Nephron (organoid): ENCODE results near the gene TSC22D2.

ENCODE experiments used
- H3K27ac Mint-ChIP-seq, 3 experiments: 2 replicates each; pipeline ENCODE4 v1.8.0; 2020; ENCODE audit warnings: mixed read lengths in 3 of 3, mild to moderate bottlenecking in 2 of 3, moderate library complexity in 1 of 3
- H3K27me3 Mint-ChIP-seq: 2 replicates; pipeline ENCODE4 v1.8.0; 2021; ENCODE audit warnings: low read depth, mild to moderate bottlenecking, moderate library complexity, mixed read lengths
- H3K36me3 Mint-ChIP-seq: 2 replicates; pipeline ENCODE4 v1.8.0; 2020; ENCODE audit warnings: low read depth, mixed read lengths
- H3K4me1 Mint-ChIP-seq: 2 replicates; pipeline ENCODE4 v1.8.0; 2020; ENCODE audit warnings: mixed read lengths
- H3K4me3 Mint-ChIP-seq, 3 experiments: 2 replicates each; pipeline ENCODE4 v1.8.0; 2020; ENCODE audit warnings: mild to moderate bottlenecking in 3 of 3, mixed read lengths in 3 of 3, moderate library complexity in 2 of 3
- H3K9me3 Mint-ChIP-seq: 2 replicates; pipeline ENCODE4 v1.8.0; 2020; ENCODE audit warnings: mixed read lengths
- CTCF ChIP-seq, 3 experiments: fragments of 200-600 bp; sonication (generic); IDR thresholded peaks; one replicate each; pipeline ENCODE4 v1.5.0; 2021; ENCODE audit warnings: antibody characterized with exemption in 3 of 3; ENCODE audit not compliant: unreplicated experiment in 3 of 3

TSC22D2 gene

GRCh38 chr3:150390087-150390486, 18.0 kb upstream of the TSC22D2 start:
- Mint-ChIP-seq H3K9me3 (no peaks in the 10 kb centered on the region), H3K36me3 (no peaks in the 10 kb centered on the region), H3K27me3 (no peaks in the 10 kb centered on the region), H3K4me1 (peaks cover 22% of the 10 kb centered on the region), H3K27ac (no peak overlapping the region), H3K4me3 (no peak overlapping the region)
- TF ChIP-seq CTCF (IDR thresholded peaks at IDR 0.05; ENCODE audit: unreplicated experiment in 3 of 3) = no peak

DNA sequence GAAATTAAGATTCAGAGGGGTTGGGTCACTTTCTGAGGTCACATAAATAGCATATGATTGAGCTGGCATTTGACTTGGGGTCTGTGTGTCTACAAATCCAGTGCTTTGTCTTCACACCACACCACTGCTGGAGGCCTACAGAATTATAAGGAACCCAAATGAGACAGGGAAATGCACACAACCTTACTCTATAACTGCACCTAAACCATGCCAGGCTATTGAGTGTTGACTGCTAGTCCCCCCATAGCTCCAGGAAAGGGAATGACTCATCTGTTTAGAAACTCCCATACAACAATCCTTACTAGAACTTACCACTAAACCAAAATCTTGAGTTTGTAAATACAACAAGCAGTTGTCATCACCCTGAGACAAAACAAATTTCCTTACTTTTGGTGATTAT, 16.9 kb upstream of the TSC22D2 start:
- Mint-ChIP-seq H3K36me3 (no peaks in the 10 kb centered on the region), H3K27ac (no peak overlapping the region), H3K4me1 (peaks cover 22% of the 10 kb centered on the region), H3K4me3 (no peak overlapping the region), H3K9me3 (no peaks in the 10 kb centered on the region), H3K27me3 (no peaks in the 10 kb centered on the region)
- TF ChIP-seq CTCF (IDR thresholded peaks at IDR 0.05; ENCODE audit: unreplicated experiment in 3 of 3) = no peak

- no peak for TF ChIP-seq CTCF (IDR thresholded peaks at IDR 0.05; ENCODE audit: unreplicated experiment in 3 of 3)
- Mint-ChIP-seq H3K4me1 (peaks cover 26% of the 10 kb centered on the region), H3K4me3 (no peak overlapping the region), H3K27me3 (no peaks in the 10 kb centered on the region), H3K36me3 (no peaks in the 10 kb centered on the region), H3K27ac (peak overlapping the region in 2 of 3 experiments; percentile 38 to 39), H3K9me3 (no peaks in the 10 kb centered on the region)
Observed at GRCh38 chr3:150393745-150394144, 14.4 kb upstream of the TSC22D2 start.

GRCh38 chr3:150394606-150395005, 13.5 kb upstream of the TSC22D2 start:
- H3K27ac Mint-ChIP-seq = no peak overlapping the region
- no peaks in the 10 kb centered on the region for H3K27me3 Mint-ChIP-seq
- no peaks in the 10 kb centered on the region for H3K9me3 Mint-ChIP-seq
- no peak overlapping the region for H3K4me3 Mint-ChIP-seq
- TF ChIP-seq CTCF (IDR thresholded peaks at IDR 0.05; ENCODE audit: unreplicated experiment in 3 of 3) = no peak
- no peaks in the 10 kb centered on the region for H3K36me3 Mint-ChIP-seq
- H3K4me1 Mint-ChIP-seq = peaks cover 26% of the 10 kb centered on the region

DNA sequence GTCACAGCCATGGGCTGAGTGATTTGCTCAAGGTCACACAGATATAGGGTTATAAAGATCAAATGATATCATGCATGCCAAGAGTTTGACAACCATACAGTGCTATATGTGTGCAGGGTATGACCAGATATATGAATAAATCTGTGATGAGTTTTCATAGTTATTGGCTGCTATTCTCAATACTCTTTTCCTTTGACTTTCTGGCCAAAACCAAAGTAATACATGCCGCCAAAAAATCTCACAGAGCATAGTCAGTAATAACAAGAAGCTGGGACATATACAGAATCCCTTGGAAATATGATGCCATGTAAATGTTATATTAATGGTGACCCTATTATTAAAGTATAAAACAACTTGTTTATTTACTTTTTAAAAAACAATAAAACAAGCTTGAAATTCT, 11.6 kb upstream of the TSC22D2 start:
- H3K9me3 Mint-ChIP-seq = no peaks in the 10 kb centered on the region
- no peak for TF ChIP-seq CTCF (IDR thresholded peaks at IDR 0.05; ENCODE audit: unreplicated experiment in 3 of 3)
- no peaks in the 10 kb centered on the region for H3K27me3 Mint-ChIP-seq

DNA sequence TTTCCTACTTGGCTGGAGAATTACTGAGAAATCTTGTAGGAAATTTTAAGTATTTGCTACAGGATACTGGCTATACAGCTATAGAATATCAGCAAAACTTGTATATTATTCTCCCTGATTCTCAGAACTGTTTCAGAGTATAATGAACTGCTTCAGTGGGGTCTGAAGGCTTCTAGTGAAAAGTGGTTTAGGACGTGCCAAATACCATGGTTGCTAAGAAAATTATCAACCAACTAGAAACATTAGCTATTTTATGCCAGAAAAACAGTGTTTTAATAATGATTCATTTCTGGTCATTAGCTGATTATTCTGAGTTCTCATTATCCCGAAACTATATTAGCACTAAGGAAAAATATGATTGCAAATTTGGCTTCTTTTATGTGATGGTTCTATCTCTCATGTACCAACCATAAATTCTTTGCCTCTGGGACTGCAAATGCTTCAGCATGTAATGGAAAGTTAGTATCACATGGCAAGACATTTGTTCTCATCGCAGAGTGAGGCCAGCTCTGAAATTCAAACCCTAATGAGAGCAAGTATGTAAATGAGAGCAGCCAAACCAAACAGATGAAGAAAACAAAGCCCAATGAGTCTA, 11.0 kb upstream of the TSC22D2 start:
- peak overlapping the region in 2 of 3 experiments; percentile 7 to 66 for H3K27ac Mint-ChIP-seq
- no peak overlapping the region for H3K4me3 Mint-ChIP-seq
- no peaks in the 10 kb centered on the region for H3K36me3 Mint-ChIP-seq
- no peaks in the 10 kb centered on the region for H3K27me3 Mint-ChIP-seq
- H3K4me1 Mint-ChIP-seq = peaks cover 26% of the 10 kb centered on the region
- H3K9me3 Mint-ChIP-seq = no peaks in the 10 kb centered on the region
- no peak for TF ChIP-seq CTCF (IDR thresholded peaks at IDR 0.05; ENCODE audit: unreplicated experiment in 3 of 3)

More for the DNA sequence above, 11.6 kb upstream of the TSC22D2 start:
- H3K36me3 Mint-ChIP-seq = no peaks in the 10 kb centered on the region
- peaks cover 26% of the 10 kb centered on the region for H3K4me1 Mint-ChIP-seq
- peak overlapping the region in 1 of 3 experiments; percentile 66 for H3K27ac Mint-ChIP-seq
- no peak overlapping the region for H3K4me3 Mint-ChIP-seq
